B cell (primary cell): ENCODE data around the gene MTX1. TPM values are rescaled to one million over a fixed set of nuclear protein-coding genes. Genes with fewer than 3 reads are reported as not detected.
A peak's percentile ranks its signal among the peaks of the same experiment; 100 is the strongest.
"Not testable (repeated sequence)": the region's sequence is repeated elsewhere in the genome, so short reads cannot be mapped to it uniquely, and the experiment has no call there.

Experiments
- ATAC-seq: fragments of 200-7000 bp; cut with Tn5 transposase; one replicate; pipeline ENCODE4 v1.10.0; 2021; ENCODE audit warnings: low read depth, mild to moderate bottlenecking, moderate number of reproducible peaks, moderate library complexity
- CTCF ChIA-PET: fragments of 350-600 bp; sonication (Branson Sonifier 250); formaldehyde crosslinking; loops from one replicate; lab custom pipeline; 2021; ENCODE audit warnings: antibody characterized with exemption, inconsistent platforms; lab: Charles Lee
- POLR2A ChIA-PET: fragments of 350-600 bp; sonication (Branson Sonifier 250); formaldehyde crosslinking; loops from one replicate; lab custom pipeline; 2021; ENCODE audit warnings: antibody characterized with exemption; lab: Charles Lee
- DNase-seq: peaks from one replicate; pipeline ENCODE4 v3.0.0; 2013
- H2AFZ ChIP-seq: 2 replicates; pipeline ENCODE4 v1.6.1; 2012; ENCODE audit warnings: mild to moderate bottlenecking, low read depth, low read length; ENCODE audit not compliant: insufficient read depth, poor library complexity, severe bottlenecking
- H3K27ac ChIP-seq, 2 donors: 1 replicate in 1 of 2; 2 replicates in 1 of 2; pipeline ENCODE4 v1.5.1; 2012 to 2013; ENCODE audit warnings: low read length in 2 of 2, mild to moderate bottlenecking in 2 of 2, moderate library complexity in 1 of 2
- H3K27me3 ChIP-seq, 4 experiments: fragments of 200-600 bp in 1 of 4; sonication (generic) in 1 of 4; replicated peaks in 1 of 4; 1 replicate in 2 of 4; 2 replicates in 2 of 4; pipeline versions ENCODE4 v1.6.1 to v1.7.0; 2013 to 2016; ENCODE audit warnings: low read length in 3 of 4, mild to moderate bottlenecking in 2 of 4, mixed read lengths in 1 of 4, moderate library complexity in 1 of 4; ENCODE audit not compliant: insufficient read depth in 4 of 4, control insufficient read depth in 3 of 4; ENCODE audit errors: control extremely low read depth in 1 of 4
- H3K36me3 ChIP-seq, 2 experiments: replicated peaks in 1 of 2; 1 replicate in 1 of 2; 2 replicates in 1 of 2; pipeline versions ENCODE4 v1.6.1 to v1.7.1; 2013; ENCODE audit warnings: low read length in 1 of 2; ENCODE audit not compliant: insufficient read depth in 2 of 2, control insufficient read depth in 1 of 2; ENCODE audit errors: control extremely low read depth in 1 of 2, extremely low read depth in 1 of 2
- H3K4me1 ChIP-seq, 2 donors: fragments of 200-600 bp in 1 of 2; sonication (generic) in 1 of 2; 1 replicate in 1 of 2; 2 replicates in 1 of 2; pipeline versions ENCODE4 v1.5.1 to v1.6.1; 2013 to 2017; ENCODE audit warnings: low read length in 2 of 2; ENCODE audit not compliant: control insufficient read depth in 2 of 2, insufficient read depth in 2 of 2
- H3K4me2 ChIP-seq: replicated peaks from 2 replicates; pipeline ENCODE3; 2012; ENCODE audit warnings: mild to moderate bottlenecking, low read depth, low read length; ENCODE audit not compliant: poor library complexity, severe bottlenecking
- H3K4me3 ChIP-seq, 5 experiments: fragments of 200-600 bp in 1 of 5; sonication (generic) in 1 of 5; 1 replicate in 3 of 5; 2 replicates in 2 of 5; pipeline versions ENCODE4 v1.5.1 to v1.7.0; 2011 to 2016; ENCODE audit warnings: low read length in 4 of 5, mild to moderate bottlenecking in 4 of 5, low read depth in 2 of 5, control low read depth in 1 of 5, moderate library complexity in 1 of 5; ENCODE audit not compliant: insufficient read depth in 1 of 5; ENCODE audit errors: control extremely low read depth in 1 of 5, extremely low read depth in 1 of 5
- H3K79me2 ChIP-seq: fragments of 200-600 bp; sonication (generic); one replicate; pipeline ENCODE4 v1.6.0; 2016; ENCODE audit warnings: low read length; ENCODE audit not compliant: control insufficient read depth, insufficient read depth
- H3K9ac ChIP-seq: fragments of 200-600 bp; sonication (generic); 2 replicates; pipeline ENCODE4 v1.6.1; 2017; ENCODE audit warnings: mild to moderate bottlenecking, low read length, moderate library complexity
- H3K9me3 ChIP-seq, 3 donors: one replicate each; pipeline versions ENCODE4 v1.6.1 to v1.7.1; 2013; ENCODE audit warnings: low read length in 2 of 3; ENCODE audit not compliant: control insufficient read depth in 2 of 3, insufficient read depth in 1 of 3; ENCODE audit errors: control extremely low read depth in 1 of 3
- H4K20me1 ChIP-seq: 2 replicates; pipeline ENCODE4 v1.6.0; 2012; ENCODE audit warnings: mild to moderate bottlenecking, low read length; ENCODE audit not compliant: insufficient read depth, control insufficient read depth, poor library complexity, severe bottlenecking
- H3K27ac Mint-ChIP-seq: one replicate; pipeline ENCODE4 v1.8.0; 2021; ENCODE audit warnings: mixed read lengths
- H3K27me3 Mint-ChIP-seq: one replicate; pipeline ENCODE4 v1.8.0; 2021; ENCODE audit warnings: mixed read lengths
- H3K4me1 Mint-ChIP-seq: one replicate; pipeline ENCODE4 v1.8.0; 2021; ENCODE audit warnings: mixed read lengths
- H3K4me3 Mint-ChIP-seq: one replicate; pipeline ENCODE4 v1.8.0; 2021; ENCODE audit warnings: mixed read lengths
- H3K9me3 Mint-ChIP-seq: one replicate; pipeline ENCODE4 v1.8.0; 2022; ENCODE audit warnings: mixed read lengths; ENCODE audit not compliant: insufficient read depth
- EZH2 ChIP-seq: IDR thresholded peaks from 2 replicates; pipeline ENCODE4 v1.6.1; 2012; ENCODE audit warnings: borderline replicate concordance, low read depth, mild to moderate bottlenecking, moderate library complexity, low read length; ENCODE audit not compliant: insufficient read depth, poor library complexity, severe bottlenecking
- WGBS: methylation state at CpG from one replicate; pipeline ENCODE4 v1.1.5; 2013; ENCODE audit warnings: missing lambda C conversion rate; ENCODE audit not compliant: insufficient coverage; 5-methylcytosine and 5-hydroxymethylcytosine counted together
- intact Hi-C: fragments of 100-400 bp; cut with micrococcal nuclease; formaldehyde crosslinking; loops from one replicate; pipeline ENCODE4 v1.10.0; 2022
- polyA plus RNA-seq: library from polyadenylated mRNA; depleted of rRNA; stranded (reverse); fragments of >200 nt; gene quantifications from 2 replicates; pipeline ENCODE4 v1.2.3, GENCODE V29; 2012
- total RNA-seq, 2 donors: library from RNA; stranded (reverse); fragments of 120-200 nt in 1 of 2; gene quantifications; 1 replicate in 1 of 2; 2 replicates in 1 of 2; pipeline versions ENCODE4 v1.2.3 to v1.2.4, GENCODE V29; 2013 to 2022
- TF ChIP-seq, protein P1 (sequence below): fragments of 200-600 bp; IDR thresholded peaks from one replicate; pipeline ENCODE4 v1.8.0; 2022; ENCODE audit warnings: antibody characterized with exemption, mild to moderate bottlenecking

Gene MTX1
- total and polyA plus RNA-seq, 2 donors (not counting 1 experiment from before 2014, with no cell fraction given) = 19.0 to 40.4 TPM

DNA sequence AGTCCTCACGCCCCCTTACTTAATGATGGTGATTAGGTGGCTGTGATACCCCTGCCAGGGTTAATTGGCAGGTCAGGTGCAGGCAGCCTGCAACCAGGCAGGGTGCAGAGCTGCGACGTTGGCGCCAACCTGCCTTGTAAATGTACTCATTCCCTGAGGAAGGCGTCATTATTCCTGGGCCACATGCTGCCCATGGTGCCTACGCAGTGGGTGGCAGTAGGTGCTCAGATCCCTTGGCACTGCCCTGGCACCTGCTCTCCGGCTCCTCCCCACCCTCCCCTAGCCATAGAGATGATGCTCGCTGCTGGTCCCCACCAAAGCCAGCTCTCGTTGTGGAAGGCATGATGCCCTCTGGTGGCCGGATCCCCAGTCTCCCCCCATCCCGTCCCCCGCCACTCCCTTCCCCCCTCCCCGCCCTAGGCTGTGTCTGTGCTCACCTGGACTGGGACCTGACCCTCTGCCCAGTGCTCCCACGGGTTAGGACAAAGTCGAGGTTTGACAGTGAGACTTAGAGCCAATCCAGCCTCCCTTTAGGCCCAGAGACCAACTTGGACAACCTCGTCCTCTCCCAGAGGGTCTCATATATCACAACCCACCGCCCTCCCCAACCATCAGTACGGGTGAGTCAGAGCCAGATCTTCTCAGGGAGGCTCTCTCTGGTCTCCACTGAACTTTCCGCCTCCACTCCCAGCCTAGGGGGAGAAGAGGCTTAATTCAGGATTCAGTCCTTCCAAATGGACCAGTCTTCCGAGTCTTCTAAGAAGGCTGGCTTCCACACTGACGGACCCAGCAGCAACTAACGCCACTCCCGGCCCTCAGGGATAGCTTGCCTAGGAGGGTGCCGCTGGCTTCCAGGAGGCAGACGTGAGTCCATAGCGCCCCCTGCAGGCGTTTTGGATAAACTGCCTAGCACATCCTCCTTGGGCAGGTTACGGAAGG lies 41.1 kb upstream of the MTX1 start:
- peaks cover 27% of the 10 kb centered on the region for H3K4me1 Mint-ChIP-seq
- no peaks in the 10 kb centered on the region for H3K27me3 ChIP-seq
- H3K27ac Mint-ChIP-seq = peak overlapping the region; percentile 83
- DNase-seq (peak; percentile 91), ATAC-seq (peak; percentile 81)
- ChIA-PET CTCF (interaction anchor here (0.6 to 10.6 kb wide), 37 partner anchors 10 to 497 kb away, joined by 3 to 307 read pairs (median 5); partner anchors contain the start of genes DPM3, EFNA1, EFNA4 and SLC50A1), POLR2A (interaction anchor here (0.7 to 1.5 kb wide), 6 partner anchors 27 to 83 kb away, joined by 3 to 10 read pairs (median 6); partner anchors contain the start of gene SLC50A1)
- H3K27me3 Mint-ChIP-seq = no peaks in the 10 kb centered on the region
- intact Hi-C loops = loop anchor here (1.0 to 5.0 kb wide), 4 partner anchors 27 to 104 kb away; partner anchors contain the start of genes DPM3, EFNA1 and EFNA4
- peaks cover 0 to 10% (median 0%) of the 10 kb centered on the region in 3 donors for H3K9me3 ChIP-seq
- TF ChIP-seq, protein P1, sequence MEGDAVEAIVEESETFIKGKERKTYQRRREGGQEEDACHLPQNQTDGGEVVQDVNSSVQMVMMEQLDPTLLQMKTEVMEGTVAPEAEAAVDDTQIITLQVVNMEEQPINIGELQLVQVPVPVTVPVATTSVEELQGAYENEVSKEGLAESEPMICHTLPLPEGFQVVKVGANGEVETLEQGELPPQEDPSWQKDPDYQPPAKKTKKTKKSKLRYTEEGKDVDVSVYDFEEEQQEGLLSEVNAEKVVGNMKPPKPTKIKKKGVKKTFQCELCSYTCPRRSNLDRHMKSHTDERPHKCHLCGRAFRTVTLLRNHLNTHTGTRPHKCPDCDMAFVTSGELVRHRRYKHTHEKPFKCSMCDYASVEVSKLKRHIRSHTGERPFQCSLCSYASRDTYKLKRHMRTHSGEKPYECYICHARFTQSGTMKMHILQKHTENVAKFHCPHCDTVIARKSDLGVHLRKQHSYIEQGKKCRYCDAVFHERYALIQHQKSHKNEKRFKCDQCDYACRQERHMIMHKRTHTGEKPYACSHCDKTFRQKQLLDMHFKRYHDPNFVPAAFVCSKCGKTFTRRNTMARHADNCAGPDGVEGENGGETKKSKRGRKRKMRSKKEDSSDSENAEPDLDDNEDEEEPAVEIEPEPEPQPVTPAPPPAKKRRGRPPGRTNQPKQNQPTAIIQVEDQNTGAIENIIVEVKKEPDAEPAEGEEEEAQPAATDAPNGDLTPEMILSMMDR = peak; percentile 90
- TF ChIP-seq EZH2 = no peak
- H3K36me3 ChIP-seq = peaks cover 0 to 21% of the 10 kb centered on the region in 2 experiments
- H3K4me1 ChIP-seq = peaks cover 17 to 28% of the 10 kb centered on the region in 2 donors
- H2AFZ ChIP-seq = peak overlapping the region; percentile 69
- H4K20me1 ChIP-seq = no peaks in the 10 kb centered on the region
- no peaks in the 10 kb centered on the region for H3K9me3 Mint-ChIP-seq
- H3K4me2 ChIP-seq = peak overlapping the region; percentile 77
- H3K79me2 ChIP-seq = peaks cover 28% of the 10 kb centered on the region
- H3K4me3 ChIP-seq = peak overlapping the region; percentile 5 to 48 (median 38)
- H3K27ac ChIP-seq = peak overlapping the region; percentile 2 to 34
- 2% methylated on average over 17 of the region's 28 CpGs for WGBS
- H3K9ac ChIP-seq = peak overlapping the region; percentile 48
- peak overlapping the region; percentile 82 for H3K4me3 Mint-ChIP-seq

DNA sequence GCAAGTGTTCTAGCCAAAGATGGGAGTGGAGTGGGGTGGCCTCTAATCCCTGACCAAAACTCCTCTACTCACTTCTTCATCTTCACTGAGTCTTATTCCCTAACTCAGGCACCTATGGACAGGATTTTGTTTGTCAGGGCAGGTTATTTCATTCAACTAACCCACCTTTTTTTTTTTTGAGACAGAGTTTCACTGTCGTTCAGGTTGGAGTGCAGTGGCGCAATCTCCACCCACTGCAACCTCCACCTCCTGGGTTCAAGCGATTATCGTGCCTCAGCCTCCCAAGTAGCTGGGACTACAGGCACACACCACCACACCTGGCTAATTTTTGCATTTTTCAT lies 40.4 kb upstream of the MTX1 start:
- peak overlapping the region; percentile 83 for H3K27ac Mint-ChIP-seq

More for the DNA sequence above, 40.4 kb upstream of the MTX1 start:
- Mint-ChIP-seq H3K4me3 (peak overlapping the region; percentile 82), H3K4me1 (peaks cover 31% of the 10 kb centered on the region)
- intact Hi-C loops = loop anchor here (5.0 kb wide), 1 partner anchor 41 kb away; the partner anchor contains the start of gene EFNA1
- not testable (repeated sequence) for H3K27me3 ChIP-seq, ATAC-seq, H3K27me3 Mint-ChIP-seq, H3K9ac ChIP-seq, DNase-seq, H3K4me3 ChIP-seq, H3K27ac ChIP-seq, H3K9me3 Mint-ChIP-seq, H4K20me1 ChIP-seq
- H3K4me1 ChIP-seq = peaks cover 18 to 31% of the 10 kb centered on the region in 2 donors
- peaks cover 0 to 10% (median 0%) of the 10 kb centered on the region in 3 donors for H3K9me3 ChIP-seq
- H3K79me2 ChIP-seq = peaks cover 34% of the 10 kb centered on the region
- peak overlapping the region; percentile 69 for H2AFZ ChIP-seq
- CTCF ChIA-PET = interaction anchor here (0.7 to 10.6 kb wide), 28 partner anchors 9 to 498 kb away, joined by 3 to 307 read pairs (median 6); partner anchors contain the start of genes EFNA4 and SLC50A1
- POLR2A ChIA-PET = interaction anchor here (1.4 to 1.5 kb wide), 4 partner anchors 32 to 83 kb away, joined by 6 to 10 read pairs (median 8); partner anchors contain the start of gene SLC50A1
- peaks cover 0 to 21% of the 10 kb centered on the region in 2 experiments for H3K36me3 ChIP-seq
- peak overlapping the region; percentile 77 for H3K4me2 ChIP-seq
- 40% methylated on average over 2 of the region's 4 CpGs for WGBS
